GM18517 (cell line): Measurements from ENCODE around the gene NAGPA.

Source experiments
- ATAC-seq: cut with Tn5 transposase; IDR thresholded peaks from one replicate; pipeline ENCODE4 v1.9.1; 2021; ENCODE audit warnings: mild to moderate bottlenecking, moderate library complexity; ENCODE audit not compliant: unreplicated experiment

Gene NAGPA

DNA sequence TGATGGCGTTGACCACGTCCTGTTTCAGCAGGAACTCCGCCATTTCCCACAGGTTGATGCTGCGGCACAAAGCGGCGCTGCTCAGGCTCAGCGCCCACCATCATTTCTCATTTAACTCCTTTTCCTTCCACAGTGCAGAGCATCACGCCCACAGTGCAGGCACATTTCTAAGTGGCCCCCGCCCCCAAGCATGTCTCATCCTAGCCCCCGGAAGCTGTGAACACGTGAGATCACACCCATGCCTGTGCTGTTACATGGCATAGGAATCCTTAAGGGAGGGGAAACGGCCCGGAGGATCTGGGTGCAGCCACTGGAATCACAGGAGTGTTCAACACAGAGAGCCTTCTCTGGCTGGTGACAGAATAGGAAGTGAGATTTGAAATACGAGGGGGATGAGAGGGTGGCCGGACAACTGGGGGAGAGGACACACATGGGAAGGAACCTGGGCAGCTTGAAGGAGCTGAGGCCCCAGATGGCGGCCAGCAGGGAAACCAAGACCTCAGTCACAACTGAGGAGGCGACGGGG is 4.7 kb downstream of the NAGPA start:
- no peak for ATAC-seq

DNA sequence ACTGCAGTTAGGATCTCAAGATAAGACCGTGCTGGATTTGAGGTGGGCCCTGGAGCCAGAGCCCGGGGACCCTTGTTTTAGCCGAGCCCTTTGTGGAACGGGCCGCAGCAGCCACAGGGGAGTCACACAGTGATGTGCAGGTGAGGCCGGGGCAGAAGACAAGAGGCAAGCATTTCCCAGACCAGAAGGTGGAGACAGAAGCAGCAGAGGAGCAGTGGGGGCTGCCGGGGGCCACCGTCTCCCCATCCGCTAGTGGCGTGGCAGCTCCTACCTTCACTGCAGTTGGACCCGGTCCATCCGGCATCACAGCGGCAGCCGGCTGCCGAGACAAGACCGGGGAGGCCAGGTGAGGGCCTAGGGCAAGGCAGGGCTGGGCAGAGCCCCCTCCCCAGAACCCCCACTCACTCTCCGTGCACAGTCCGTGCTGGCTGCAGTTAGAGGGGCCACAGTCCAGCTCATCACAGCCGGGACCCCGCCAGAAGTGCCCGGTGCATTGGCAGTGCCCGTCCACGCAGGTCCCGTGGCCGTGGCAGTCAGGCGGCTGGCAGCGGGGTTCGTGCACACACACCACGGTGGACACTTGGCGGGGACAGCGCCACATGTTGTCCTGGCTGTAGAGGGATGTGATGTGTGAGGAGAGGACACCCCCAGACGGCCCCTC is 6.0 kb downstream of the NAGPA start:
- ATAC-seq = no peak

DNA sequence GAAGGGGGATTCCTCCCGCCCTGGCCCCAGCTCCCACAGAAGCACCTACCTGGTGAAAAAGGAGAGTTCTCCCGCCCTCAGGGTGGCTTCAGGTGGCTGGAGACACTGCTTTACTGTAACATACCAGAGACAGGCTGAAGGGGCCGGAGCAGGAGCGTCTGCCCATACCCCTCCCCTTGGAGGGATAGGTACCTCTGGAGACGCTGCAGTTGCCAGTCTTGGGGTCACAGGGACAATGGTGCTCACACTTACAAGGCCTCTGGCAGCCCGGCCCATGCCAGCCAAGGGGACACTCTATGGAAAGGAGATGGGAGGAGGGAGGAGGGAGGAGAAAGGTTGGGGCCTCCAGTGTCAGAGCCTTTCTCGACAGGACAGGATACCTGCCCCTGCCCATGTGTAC is 6.6 kb downstream of the NAGPA start:
- ATAC-seq = no peak

DNA sequence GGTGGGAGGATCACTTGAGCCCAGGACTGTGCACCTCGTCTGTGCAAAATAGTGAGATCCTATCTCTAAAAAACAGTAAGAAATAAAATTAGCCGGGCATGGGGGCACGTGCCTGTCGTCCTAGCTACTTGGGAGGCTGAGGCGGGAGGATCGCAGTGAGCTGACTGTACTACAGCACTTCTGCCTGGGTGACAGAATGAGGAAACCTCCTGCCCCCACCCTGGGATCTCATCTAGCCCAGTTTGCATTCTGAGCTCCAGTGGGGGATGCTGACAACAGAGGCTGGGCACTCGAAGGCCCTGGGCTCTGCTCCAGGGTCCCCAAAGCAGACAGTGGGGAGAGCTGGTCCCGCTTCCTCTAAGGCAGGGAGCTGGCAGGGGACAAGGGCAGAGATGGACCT is 7.1 kb downstream of the NAGPA start:
- ATAC-seq = no peak

DNA sequence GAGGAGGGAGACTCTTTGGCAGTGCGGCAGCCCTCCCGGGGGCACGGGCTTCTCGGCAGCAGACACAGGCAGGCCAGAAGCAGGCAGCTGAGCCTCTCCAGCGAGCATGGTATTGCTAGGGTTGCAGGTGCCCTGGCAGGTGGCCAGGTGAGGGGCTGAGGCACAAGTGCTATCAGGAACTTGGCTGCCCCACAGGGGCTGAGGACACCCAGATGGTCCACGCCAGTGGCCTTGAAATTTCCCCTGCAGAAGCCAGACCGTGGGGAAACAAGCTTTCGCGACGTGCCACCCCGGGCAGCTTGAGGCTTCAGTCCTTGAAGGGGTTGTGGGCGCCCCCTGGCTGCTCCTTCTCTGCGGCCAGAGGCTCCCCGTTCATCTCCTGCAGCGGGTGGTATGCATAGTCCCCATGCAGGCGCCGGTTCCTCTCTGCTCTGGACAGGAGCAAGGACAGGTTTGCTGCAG is 8.5 kb downstream of the NAGPA start:
- no peak for ATAC-seq

DNA sequence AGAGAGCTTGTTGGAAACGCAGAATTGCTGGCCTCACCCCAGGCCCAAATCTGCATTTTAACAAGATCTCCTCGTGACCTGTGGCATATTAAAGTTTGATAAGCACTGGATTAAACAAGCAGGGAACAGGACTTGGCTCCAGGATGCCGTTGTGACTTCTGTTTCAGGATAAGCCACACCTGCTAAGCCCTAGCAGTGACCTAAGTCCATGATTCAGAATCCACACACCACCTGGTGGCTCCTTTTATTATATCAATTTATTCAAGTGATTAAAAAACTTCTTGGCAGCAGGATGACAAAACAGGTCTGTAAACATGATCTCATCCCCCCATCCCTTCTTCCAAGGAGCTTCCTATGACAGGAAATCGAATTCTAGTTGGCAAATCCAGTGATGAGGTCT is 9.1 kb downstream of the NAGPA start:
- no peak for ATAC-seq

DNA sequence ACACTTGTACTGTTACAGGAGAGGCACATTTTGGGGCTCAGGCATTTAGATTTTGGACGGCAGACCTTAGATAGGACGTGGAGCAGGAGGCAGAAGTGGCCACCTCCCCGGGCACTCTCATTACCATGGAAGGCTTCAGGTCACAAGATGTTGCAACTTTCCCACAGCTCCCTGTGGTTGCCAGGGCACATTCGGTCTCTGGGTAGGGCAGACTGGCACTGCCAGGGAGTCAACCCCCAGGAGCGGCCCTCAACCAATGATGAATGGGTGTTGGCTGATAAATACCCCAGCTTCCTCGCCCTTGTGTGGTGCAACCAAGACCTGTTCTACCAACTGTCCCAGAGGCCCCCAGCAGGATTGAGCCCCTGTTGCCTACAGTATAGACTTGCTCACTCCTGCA is 11.2 kb downstream of the NAGPA start:
- ATAC-seq = no peak

DNA sequence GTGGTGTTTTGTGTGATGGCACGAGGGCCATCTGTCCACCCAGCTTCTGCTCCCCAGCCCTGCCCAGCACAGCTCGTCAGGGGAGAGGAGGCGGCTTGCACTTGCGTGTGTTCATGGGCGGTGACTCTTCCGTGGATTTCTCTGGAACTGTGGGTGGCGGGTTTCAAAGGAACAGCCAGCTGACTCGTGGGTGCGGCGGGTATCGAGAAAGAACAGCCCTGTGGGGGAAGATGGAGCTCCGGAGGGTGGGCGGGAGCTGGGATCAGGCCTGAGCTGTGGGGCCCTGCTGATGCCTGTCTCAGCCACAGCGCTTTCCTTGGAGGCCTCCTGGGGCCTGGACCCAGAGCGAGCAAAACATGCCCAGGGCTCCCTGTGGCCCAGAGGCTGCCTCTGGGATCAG is 13.2 kb downstream of the NAGPA start:
- no peak for ATAC-seq

DNA sequence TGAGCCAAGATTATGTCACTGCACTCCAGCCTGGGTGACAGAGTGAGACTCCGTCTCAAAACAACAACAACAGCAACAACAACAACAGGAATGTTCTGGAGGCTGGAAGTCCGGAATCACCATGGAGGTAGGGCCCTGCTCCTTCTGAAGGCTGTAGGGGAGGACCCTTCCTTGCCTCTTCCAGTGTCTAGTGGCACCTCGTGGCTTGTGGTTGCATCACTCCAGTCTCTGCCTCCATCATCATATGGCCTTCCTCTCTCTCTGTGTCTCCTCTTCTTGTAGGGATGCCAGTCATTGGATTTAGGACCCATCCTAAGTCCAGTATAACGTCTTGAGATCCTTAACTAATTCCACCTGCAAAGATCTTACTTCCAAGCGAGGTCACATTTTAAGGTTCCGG is 14.0 kb downstream of the NAGPA start:
- no peak for ATAC-seq

DNA sequence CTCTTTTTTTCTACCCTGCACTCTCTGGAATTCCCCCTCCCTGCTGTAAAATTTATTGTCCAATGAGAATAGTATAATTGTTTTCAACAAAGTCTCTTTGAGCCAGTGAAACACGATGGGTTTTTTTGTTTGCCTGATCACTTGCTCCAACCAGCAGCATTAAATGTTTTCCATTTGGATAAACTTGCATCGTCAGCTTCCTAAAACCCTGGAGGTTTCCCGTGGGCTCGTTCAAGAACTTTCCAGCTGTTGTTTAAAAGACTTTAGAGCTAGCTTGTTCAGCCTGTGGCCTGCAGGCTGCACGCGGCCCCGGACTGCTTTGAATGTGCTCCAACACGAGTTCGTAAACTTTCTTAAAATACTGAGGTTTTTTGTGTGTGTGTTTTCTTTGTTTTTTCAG is 14.9 kb downstream of the NAGPA start:
- no peak for ATAC-seq

DNA sequence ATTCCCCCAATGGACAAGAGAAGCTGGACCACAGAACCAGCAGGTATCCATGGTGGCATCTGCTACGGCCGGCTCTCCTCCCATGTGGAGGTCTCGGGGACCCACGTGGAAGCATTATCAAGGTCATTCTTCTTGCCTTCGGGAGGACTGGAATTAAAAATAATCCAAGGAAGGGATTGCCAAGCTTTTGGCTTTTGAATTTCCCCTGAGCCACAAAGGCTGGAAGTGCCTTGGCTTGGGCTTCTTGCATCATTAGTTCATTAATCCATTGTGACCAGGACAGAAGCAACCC is 16.1 kb downstream of the NAGPA start:
- no peak for ATAC-seq

DNA sequence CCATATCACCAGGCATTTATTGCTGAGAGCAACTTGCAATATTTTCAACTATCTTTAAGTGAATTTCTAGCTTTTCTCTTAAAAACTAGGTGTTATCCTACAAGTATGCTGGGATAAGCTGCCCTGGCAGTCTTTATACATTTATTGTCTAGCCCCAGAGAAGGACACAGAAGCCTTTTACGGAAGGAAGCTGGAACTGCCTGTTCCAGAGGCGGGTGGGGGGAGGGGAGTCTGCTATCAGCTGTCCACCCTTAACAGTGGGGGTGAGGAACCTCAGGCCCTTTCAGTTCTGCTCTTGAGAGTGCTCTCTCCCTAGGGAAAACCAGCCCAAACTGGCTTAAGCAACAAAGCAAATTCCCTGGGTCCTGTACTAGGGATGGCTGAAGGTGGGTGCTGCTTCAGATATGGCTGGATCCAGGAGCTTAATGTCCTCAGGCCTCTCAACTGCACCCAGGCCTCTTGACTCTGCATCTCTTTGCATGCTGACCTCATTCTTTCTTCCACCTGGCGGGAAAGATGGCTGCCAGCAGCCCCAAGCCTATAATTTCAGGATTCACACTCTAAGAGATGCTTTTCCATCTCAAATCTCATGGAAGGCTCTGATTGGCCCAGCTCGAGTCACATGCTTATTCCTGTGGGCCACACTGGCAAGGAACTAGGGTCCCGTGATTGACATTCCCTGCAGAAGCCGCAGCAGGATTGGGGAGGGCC is 16.6 kb downstream of the NAGPA start:
- no peak for ATAC-seq

DNA sequence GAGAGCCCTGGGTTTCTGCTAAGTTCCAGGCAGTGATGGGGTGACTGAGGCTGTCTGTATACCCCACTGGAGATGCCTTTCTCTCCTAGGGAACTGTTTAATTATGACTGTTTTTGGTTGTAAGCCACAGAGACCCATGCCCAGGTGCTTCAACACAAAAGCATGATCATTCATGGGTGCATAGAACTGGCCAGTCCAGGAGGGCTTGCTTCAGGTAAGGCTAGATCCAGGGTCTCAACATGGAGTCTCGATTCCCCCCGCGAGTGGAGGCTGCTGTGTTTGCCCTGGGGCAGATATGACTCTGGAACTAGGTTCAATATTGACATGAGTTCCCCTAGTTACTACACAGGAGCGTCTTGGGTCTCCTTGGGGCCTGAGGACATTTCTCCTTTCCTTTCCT is 17.8 kb downstream of the NAGPA start:
- ATAC-seq = no peak

DNA sequence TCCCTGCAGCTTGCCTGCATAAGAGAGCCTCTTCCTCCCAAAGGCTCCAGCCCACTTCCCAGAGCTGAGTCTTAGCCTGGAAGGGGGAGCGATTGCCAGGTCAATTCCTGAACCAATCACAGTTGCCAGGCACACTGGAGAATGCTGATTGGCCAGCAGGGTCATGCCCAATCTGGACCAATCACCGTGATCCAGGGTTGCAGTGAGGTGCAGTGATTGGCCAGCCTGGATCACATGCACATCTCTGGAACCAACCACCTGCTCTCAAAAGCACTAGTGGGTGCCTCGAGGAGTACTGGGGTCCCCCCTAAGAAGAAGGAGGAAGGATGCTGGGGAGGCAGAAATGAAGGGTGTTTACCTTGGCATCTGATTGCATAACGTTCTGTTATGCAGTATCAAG is 18.4 kb downstream of the NAGPA start:
- ATAC-seq = no peak

DNA sequence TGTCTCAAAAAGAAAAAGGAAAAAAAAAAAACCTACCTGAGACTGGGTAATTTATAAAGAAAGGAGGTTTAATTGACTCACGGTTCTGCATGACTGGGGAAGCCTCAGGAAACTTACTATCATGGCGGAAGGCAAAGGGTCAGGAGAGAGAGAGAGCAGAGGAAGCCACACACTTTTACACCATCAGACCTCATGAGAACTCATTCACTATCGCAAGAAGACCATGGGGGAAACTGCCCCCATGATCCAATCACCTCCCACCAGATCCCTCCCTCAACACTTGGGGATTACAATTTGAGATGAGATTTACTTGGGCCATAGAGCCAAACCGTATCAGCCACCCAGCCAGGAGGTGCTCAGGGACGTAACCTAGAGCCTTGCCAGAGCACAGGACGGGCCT is 20.8 kb downstream of the NAGPA start:
- ATAC-seq = no peak

DNA sequence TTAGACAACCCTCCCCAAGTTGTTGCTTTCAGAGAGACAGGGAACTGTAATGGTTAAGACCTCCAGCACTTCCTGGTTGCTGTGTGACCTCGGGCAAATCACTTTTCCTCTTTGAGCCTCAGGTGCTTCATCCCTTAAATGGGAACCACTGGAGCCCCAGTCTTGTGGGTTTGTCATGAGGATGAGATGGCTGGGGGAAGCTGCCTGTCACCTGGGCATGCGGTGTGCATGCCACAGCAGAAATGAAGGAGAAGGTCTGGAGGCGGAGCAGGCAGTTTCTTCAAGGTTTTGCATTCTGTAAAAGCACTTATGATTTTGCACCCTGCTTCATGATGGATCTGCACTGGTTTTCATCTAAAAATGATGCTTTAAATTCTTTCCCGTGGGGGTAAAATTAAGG is 22.1 kb downstream of the NAGPA start:
- no peak for ATAC-seq

DNA sequence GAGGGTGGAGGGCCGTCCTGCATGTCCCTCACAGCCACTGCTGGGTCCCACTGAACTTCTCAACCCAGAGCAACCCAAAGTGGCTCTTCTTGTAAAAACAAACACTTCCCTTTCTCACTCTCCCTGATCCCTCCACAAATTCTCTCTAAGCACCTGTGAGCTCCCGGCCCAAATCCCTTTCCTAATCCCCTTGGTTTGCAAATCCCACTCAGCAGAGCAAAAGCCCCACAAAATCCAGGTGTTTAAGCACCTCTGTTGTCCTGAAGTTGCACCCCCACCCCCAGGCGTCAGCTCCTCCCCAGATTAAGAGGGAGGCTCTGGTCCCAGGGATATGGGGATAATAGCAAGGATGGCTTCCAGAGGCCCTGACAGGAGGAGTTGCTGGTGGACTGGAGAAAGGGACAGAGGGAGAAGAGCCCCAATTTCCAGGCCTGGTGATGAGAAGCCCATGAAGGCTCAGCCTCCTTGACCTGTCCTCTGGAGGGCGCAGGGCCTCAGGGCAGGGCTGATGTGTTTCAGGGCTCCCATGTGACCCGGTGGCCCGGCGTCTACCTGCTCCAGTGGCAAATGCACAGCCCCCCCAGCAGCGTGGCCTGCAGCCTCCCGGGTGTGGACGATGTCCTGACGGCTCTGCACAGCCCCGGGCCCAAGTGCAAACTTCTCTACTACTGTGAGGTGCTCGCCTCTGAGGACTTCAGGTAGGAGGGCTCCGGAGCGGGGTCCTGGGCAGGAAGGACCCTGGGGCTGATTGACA is 23.0 kb downstream of the NAGPA start:
- ATAC-seq = no peak

DNA sequence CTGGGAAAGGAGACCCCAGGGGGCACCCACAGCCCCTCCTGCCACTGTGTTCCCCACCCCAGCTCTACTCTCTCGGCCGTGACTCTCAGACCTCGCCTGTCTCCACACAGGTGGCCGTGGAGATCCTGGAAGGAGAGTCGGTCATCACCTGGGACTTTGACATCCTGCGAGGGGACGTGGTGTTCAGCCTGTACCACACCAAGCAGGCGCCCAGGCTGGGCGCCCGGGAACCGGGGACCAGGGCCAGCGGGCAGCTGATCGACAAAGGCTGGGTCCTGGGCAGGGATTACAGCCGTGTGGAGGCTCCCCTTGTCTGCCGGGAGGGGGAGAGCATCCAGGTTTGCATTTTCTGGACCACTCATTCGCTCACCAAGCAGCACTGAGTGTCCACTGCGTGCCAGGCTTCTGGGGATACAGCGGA is 25.4 kb downstream of the NAGPA start:
- no peak for ATAC-seq

DNA sequence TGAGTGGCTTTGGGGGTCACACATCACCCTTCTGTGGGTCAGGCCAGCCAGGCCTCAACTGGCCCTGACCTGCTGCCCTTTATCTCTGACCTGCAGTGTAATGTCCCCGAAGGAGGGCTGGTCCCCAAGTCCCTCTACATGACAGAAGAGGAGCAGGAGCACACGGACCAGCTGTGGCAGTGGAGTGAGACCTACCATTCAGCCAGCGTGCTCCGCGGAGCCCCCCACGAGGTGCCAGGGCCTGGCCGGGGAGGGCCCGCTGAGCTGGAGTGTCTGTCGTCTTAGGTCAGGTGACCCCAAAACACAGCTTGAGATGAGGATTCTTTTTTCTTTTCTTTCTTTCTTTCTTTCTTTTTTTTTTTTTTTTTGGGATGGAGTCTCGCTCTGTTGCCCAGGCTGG is 26.5 kb downstream of the NAGPA start:
- ATAC-seq = no peak

DNA sequence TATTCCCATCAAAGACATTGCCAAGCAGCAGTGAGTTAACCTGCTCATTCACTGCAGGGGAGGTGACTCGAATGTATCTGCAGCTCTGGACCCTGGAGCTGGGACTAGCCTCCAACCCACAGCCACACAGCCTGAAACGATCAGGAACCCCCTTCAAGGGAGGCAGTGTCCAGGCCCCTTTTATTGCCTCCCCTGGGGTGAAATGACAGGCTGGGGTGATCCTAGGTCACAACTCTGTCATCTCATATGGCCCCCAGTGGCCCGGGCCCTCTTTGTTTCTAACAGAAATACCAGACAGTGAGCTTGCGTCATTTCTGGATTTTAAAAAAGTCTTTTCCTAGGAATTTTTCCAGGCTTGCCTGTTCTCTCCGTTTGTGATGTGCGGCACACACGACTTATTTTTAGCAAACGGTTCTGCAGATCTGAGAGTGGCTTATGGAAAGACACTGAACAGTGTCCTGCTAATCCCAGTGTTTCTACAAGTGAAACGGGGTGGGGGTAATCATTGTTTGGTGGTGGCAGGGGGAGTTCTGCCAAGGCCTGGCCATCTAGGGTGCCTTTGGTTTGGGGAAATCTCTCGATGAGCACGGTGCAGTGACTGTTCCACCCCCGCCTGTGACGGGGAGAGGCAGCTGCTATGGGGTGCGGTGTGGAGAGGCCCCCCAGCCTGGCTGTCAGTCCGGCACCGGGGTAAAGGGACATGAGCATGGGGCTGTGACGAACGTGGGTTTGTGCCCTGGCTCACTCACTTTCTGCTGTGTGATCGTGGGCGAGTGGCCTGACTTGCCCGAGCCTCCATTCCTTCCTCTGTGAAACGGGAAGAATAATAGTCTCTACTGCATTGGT is 27.2 kb downstream of the NAGPA start:
- no peak for ATAC-seq

DNA sequence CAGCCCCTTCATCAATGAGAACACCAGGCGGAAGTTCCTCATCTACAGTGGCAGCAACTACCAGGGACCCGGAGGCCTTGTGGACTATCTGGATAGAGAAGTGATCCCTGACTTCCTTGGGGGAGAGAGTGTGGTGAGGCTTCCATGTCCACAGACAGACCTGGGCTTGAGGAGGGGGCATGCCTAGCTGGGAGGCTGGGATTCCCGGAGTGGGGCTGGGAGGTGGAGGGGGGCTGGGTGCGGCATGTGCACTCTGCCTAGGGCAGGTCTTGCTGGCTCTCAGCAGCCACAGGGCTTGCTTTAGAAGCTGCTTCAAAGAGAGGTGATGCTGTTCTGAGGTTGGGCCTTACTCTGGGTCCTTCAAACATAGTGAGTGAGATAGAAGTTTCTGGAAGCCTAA is 27.8 kb downstream of the NAGPA start:
- ATAC-seq = no peak
